Peyer's patch (tissue), 4 donors: Measurements from ENCODE around the gene NRIP1. TPM values are rescaled to one million over a fixed set of nuclear protein-coding genes. Genes with fewer than 3 reads are reported as not detected.

Experiments
- DNase-seq, 3 donors: peaks; one replicate each; pipeline ENCODE4 v3.0.0-alpha.2; 2017 to 2019
- H3K27ac ChIP-seq, 4 donors: fragments of 200-600 bp; sonication (generic); one replicate each; pipeline ENCODE4 v1.5.1; 2016 to 2019
- H3K27me3 ChIP-seq, 2 donors: fragments of 200-600 bp; sonication (generic); one replicate each; pipeline ENCODE4 v1.5.1; 2019
- H3K36me3 ChIP-seq, 3 donors: fragments of 200-600 bp; sonication (generic); one replicate each; pipeline ENCODE4 v1.5.1; 2016 to 2019
- H3K4me1 ChIP-seq, 4 donors: fragments of 200-600 bp; sonication (generic); one replicate each; pipeline ENCODE4 v1.5.1; 2016 to 2019
- H3K4me3 ChIP-seq, 4 donors: fragments of 200-600 bp; sonication (generic); 1 replicate in 3 of 4; 2 replicates in 1 of 4; pipeline ENCODE4 v1.5.1; 2016 to 2019; ENCODE audit warnings: mild to moderate bottlenecking in 1 of 4
- H3K9me3 ChIP-seq, 4 donors: fragments of 200-600 bp; sonication (generic); one replicate each; pipeline ENCODE4 v1.5.1; 2016 to 2019; ENCODE audit warnings: mild to moderate bottlenecking in 1 of 4
- POLR2A ChIP-seq, 2 donors: fragments of 450-650 bp; IDR thresholded peaks; one replicate each; pipeline ENCODE4 v1.5.1; 2017; ENCODE audit warnings: antibody characterized with exemption in 2 of 2, mild to moderate bottlenecking in 2 of 2, moderate library complexity in 2 of 2
- total RNA-seq, 4 donors: library from RNA; depleted of rRNA; stranded (reverse); fragments of >200 nt; gene quantifications; one replicate each; pipeline ENCODE4 v1.1.0, GENCODE V29; 2016
- TF ChIP-seq, protein P1 (sequence below), 6 experiments: fragments of 450-650 bp in 4 of 6; fragments of 200-600 bp in 2 of 6; sonication (generic) in 1 of 6; IDR thresholded peaks; one replicate each; pipeline ENCODE4 v1.5.1; 2017 to 2019; ENCODE audit warnings: antibody characterized with exemption in 6 of 6, mild to moderate bottlenecking in 3 of 6, moderate library complexity in 1 of 6

The NRIP1 gene
- total RNA-seq, 4 donors from 2014 or later, result 37.4 to 72.9 (median 53.6) TPM

DNA sequence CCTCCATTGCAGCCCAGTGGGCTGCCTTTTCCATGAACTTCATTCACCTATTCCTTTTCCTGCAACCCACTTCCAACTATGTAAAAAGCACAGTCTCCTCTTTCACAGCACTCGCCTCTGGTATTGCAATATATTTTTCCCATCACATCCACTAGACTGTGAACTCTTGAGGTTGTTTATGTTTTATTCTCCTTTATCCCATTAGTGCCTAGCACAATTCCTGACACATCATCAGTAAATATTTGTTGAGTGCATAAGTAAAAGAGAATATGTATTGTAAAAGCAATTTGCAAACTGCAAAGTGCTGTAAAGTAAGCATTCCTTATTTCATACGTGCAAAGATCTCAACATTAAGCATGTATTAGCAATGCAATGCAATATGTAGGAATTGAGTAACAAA lies 27.9 kb upstream of the NRIP1 start:
- H3K4me1 ChIP-seq, result no peaks in the 10 kb centered on the region
- TF ChIP-seq, protein P1, sequence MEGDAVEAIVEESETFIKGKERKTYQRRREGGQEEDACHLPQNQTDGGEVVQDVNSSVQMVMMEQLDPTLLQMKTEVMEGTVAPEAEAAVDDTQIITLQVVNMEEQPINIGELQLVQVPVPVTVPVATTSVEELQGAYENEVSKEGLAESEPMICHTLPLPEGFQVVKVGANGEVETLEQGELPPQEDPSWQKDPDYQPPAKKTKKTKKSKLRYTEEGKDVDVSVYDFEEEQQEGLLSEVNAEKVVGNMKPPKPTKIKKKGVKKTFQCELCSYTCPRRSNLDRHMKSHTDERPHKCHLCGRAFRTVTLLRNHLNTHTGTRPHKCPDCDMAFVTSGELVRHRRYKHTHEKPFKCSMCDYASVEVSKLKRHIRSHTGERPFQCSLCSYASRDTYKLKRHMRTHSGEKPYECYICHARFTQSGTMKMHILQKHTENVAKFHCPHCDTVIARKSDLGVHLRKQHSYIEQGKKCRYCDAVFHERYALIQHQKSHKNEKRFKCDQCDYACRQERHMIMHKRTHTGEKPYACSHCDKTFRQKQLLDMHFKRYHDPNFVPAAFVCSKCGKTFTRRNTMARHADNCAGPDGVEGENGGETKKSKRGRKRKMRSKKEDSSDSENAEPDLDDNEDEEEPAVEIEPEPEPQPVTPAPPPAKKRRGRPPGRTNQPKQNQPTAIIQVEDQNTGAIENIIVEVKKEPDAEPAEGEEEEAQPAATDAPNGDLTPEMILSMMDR (IDR thresholded peaks at IDR 0.05), result no peak
- no peak for TF ChIP-seq POLR2A (IDR thresholded peaks at IDR 0.05)
- H3K27me3 ChIP-seq, result no peaks in the 10 kb centered on the region
- H3K9me3 ChIP-seq, result no peaks in the 10 kb centered on the region
- H3K36me3 ChIP-seq, result no peaks in the 10 kb centered on the region
- no peak for DNase-seq
- H3K27ac ChIP-seq, result no peak overlapping the region
- no peak overlapping the region for H3K4me3 ChIP-seq

DNA sequence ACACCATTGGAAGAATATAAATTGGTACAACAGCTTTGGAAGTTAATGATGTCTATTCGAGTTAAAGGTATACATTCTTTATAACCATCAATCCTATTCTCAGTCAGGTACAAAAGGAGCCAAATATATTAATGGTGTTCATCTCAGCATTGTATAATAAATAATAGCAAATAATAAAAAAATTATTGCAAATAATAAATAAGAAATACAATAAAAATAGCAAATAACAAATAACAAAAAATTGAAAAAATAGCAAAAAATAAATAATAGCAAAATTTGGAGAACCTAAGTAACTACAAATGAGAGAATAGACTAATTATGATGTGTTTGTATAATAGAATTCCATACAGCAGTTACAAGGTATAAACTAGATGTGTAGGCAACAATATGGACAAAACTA lies 25.6 kb upstream of the NRIP1 start:
- TF ChIP-seq POLR2A (IDR thresholded peaks at IDR 0.05), result no peak
- TF ChIP-seq, protein P1 (IDR thresholded peaks at IDR 0.05), result no peak
- no peaks in the 10 kb centered on the region for H3K27me3 ChIP-seq
- no peaks in the 10 kb centered on the region for H3K36me3 ChIP-seq
- H3K27ac ChIP-seq, result no peak overlapping the region
- DNase-seq, result no peak
- H3K4me1 ChIP-seq, result no peaks in the 10 kb centered on the region
- no peaks in the 10 kb centered on the region for H3K9me3 ChIP-seq
- H3K4me3 ChIP-seq, result no peak overlapping the region

DNA sequence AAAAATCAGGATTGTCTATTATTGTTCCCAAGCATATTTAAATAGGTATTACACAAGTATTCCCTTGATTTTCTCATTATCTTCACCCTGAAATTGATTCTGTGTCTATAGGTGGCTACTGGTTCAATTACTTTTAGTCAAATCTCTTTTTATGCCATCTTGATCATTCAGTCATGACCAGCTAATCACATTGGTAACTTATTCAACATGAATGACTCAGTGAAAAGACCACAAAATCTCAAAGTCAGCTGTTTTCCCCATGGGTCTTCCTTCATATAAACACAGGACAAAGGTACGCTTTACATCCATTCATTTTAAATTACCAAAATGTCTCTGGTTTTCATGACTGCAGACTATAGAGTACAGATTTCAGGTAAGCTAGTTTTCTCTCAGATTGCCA lies 23.7 kb upstream of the NRIP1 start:
- Histone ChIP-seq H3K27ac (no peak overlapping the region), H3K4me1 (no peaks in the 10 kb centered on the region), H3K9me3 (no peaks in the 10 kb centered on the region), H3K36me3 (no peaks in the 10 kb centered on the region), H3K27me3 (no peaks in the 10 kb centered on the region), H3K4me3 (no peak overlapping the region)
- no peak for TF ChIP-seq POLR2A (IDR thresholded peaks at IDR 0.05)
- TF ChIP-seq, protein P1 (IDR thresholded peaks at IDR 0.05), result no peak
- no peak for DNase-seq

GRCh38 chr21:15084668-15085067 lies 19.9 kb upstream of the NRIP1 start:
- Histone ChIP-seq H3K27ac (no peak overlapping the region), H3K4me3 (no peak overlapping the region), H3K4me1 (no peaks in the 10 kb centered on the region), H3K9me3 (no peaks in the 10 kb centered on the region), H3K36me3 (no peaks in the 10 kb centered on the region), H3K27me3 (no peaks in the 10 kb centered on the region)
- DNase-seq, result no peak
- no peak for TF ChIP-seq POLR2A (IDR thresholded peaks at IDR 0.05)
- TF ChIP-seq, protein P1 (IDR thresholded peaks at IDR 0.05), result no peak

DNA sequence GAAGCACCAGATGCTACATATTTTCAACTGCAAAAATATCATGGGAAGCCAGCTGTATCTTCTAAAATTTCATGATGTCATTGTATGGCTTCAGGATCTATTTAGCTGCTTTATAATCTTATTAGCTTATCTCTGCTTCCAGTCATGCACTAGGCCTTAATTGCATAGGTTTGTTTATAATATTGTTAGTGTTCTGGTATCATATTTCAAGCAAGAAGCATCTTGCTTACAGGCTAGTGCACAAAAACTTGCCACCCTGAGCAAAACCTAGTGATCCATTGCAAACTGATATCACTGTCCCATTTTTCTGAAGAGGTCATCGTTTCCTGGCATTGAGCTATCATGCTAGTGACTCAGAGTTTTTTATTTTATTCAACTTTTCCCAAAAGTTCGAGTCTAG lies 15.7 kb upstream of the NRIP1 start:
- no peak for TF ChIP-seq POLR2A (IDR thresholded peaks at IDR 0.05)
- TF ChIP-seq, protein P1 (IDR thresholded peaks at IDR 0.05), result no peak
- DNase-seq, result no peak
- Histone ChIP-seq H3K36me3 (no peaks in the 10 kb centered on the region), H3K27me3 (no peaks in the 10 kb centered on the region), H3K4me3 (no peak overlapping the region), H3K4me1 (no peaks in the 10 kb centered on the region), H3K9me3 (no peaks in the 10 kb centered on the region), H3K27ac (no peak overlapping the region)

DNA sequence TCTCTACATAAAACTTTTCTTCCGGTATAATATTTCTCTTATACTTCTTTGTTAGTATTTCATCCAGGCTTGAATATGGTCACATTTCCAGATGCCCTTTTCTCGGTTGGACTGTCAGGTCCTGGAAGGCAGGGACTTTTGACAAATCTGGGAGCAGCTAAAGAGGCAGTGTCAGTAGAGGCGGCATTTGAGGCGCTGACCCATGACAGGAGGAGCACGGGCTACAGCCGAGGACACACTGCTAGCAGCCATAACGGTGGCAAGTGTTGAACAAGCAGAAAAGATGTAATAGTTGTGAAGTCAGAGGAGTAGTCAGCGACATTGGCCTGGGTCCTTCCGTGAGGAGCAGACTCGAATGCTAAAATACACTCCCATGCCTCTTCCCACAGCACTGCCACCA lies 14.5 kb upstream of the NRIP1 start:
- H3K27ac ChIP-seq, result no peak overlapping the region
- no peak for DNase-seq
- no peaks in the 10 kb centered on the region for H3K9me3 ChIP-seq
- no peak for TF ChIP-seq POLR2A (IDR thresholded peaks at IDR 0.05)
- TF ChIP-seq, protein P1 (IDR thresholded peaks at IDR 0.05), result no peak
- H3K4me3 ChIP-seq, result no peak overlapping the region
- no peaks in the 10 kb centered on the region for H3K4me1 ChIP-seq
- H3K27me3 ChIP-seq, result no peaks in the 10 kb centered on the region
- H3K36me3 ChIP-seq, result no peaks in the 10 kb centered on the region
